ENCODE results near the gene FMNL1. TPM values are rescaled to one million over a fixed set of nuclear protein-coding genes. Genes with fewer than 3 reads are reported as not detected.
A peak's percentile ranks its signal among the peaks of the same experiment; 100 is the strongest.
"Not testable (repeated sequence)": the region's sequence is repeated elsewhere in the genome, so short reads cannot be mapped to it uniquely, and the experiment has no call there.

FMNL1 gene
- total RNA-seq, 1 donor from 2014 or later = 22.1 TPM

DNA sequence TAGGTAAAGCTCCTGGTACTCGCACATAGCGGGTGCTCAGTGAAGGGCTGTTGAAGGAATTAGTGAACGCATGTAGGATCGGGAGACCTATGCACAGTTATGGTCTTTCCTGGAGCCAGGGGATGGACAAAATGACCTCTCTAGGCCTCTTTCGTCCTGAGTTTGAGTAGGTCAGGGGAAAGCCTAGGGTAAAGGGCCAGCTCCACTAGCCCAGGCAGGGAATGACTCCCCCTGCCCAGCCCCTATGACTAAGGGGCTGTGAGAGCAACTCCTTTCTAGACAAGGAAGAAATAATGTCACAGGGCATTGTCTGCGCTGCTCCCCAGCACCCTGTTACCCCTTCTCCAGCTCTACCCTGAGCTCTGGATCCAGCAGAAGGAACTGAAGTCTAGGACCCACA is 24.6 kb upstream of the FMNL1 start:
- TF ChIP-seq POLR2A (IDR thresholded peaks at IDR 0.05) = no peak
- TF ChIP-seq POLR2AphosphoS5 (IDR thresholded peaks at IDR 0.05; ENCODE audit: insufficient read depth in 1 of 2, low read depth in 1 of 2) = no peak
- TF ChIP-seq, protein P1, sequence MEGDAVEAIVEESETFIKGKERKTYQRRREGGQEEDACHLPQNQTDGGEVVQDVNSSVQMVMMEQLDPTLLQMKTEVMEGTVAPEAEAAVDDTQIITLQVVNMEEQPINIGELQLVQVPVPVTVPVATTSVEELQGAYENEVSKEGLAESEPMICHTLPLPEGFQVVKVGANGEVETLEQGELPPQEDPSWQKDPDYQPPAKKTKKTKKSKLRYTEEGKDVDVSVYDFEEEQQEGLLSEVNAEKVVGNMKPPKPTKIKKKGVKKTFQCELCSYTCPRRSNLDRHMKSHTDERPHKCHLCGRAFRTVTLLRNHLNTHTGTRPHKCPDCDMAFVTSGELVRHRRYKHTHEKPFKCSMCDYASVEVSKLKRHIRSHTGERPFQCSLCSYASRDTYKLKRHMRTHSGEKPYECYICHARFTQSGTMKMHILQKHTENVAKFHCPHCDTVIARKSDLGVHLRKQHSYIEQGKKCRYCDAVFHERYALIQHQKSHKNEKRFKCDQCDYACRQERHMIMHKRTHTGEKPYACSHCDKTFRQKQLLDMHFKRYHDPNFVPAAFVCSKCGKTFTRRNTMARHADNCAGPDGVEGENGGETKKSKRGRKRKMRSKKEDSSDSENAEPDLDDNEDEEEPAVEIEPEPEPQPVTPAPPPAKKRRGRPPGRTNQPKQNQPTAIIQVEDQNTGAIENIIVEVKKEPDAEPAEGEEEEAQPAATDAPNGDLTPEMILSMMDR (IDR thresholded peaks at IDR 0.05) = no peak
- no peak for DNase-seq (ENCODE audit: extremely low spot score in 2 of 2)
- peaks cover 33% of the 10 kb centered on the region for H3K4me1 ChIP-seq
- no peaks in the 10 kb centered on the region for H3K36me3 ChIP-seq
- intact Hi-C loops (cut with DNase I) = loop anchor here (5.0 to 10.0 kb wide), 2 partner anchors 60 to 272 kb away; partner anchors contain the start of gene ACBD4
- no peaks in the 10 kb centered on the region for H3K27me3 ChIP-seq
- H3K9me3 ChIP-seq = no peaks in the 10 kb centered on the region
- H3K4me3 ChIP-seq = no peak overlapping the region
- H3K27ac ChIP-seq = peak overlapping the region; percentile 75

DNA sequence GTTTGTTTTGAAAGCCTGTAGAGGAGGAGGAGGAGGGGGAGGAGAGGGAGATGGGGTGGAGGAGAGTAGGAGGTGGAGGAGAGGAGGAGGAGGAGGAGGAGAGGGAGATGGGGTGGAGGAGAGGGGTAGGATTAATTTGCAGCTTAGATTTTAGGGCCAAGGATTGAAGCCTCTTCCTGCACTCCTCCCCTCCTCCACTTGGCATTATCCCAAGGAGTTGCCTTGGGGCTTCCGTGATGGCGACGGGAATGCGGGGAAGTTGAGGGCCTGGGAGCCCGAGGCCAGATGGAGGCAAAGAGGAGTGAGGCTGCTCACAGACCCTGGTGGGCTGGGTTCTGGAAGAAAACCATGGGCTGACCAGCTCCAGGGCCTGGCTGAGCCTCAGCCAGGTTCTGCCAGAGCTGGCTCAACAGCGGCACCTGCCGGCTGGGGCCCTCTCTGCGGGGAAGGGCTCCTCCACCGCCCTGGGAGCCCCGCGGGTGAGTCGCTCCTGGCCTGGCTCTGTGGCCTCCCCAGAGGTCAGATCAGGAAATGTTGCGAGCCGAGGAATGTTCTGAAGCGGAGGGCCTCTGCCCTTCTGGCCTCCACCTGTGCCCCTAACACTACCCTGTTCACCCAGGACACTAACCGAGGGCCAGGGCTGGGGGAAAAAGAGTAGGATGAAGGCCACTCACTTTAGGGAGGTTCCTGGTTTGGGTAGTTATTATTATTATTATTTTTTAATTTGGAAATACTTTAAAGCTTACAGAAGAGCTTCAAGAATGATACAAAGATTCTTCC is 23.9 kb upstream of the FMNL1 start:
- intact Hi-C loops (cut with DNase I) = loop anchor here (5.0 to 10.0 kb wide), 2 partner anchors 60 to 273 kb away; partner anchors contain the start of gene ACBD4
- no peaks in the 10 kb centered on the region for H3K9me3 ChIP-seq
- DNase-seq (ENCODE audit: extremely low spot score in 2 of 2) = no peak
- no peak overlapping the region for H3K4me3 ChIP-seq
- H3K27me3 ChIP-seq = no peaks in the 10 kb centered on the region
- TF ChIP-seq POLR2AphosphoS5 (IDR thresholded peaks at IDR 0.05; ENCODE audit: insufficient read depth in 1 of 2, low read depth in 1 of 2) (peak; percentile 59 to 80), POLR2A (IDR thresholded peaks at IDR 0.05) (no peak)
- TF ChIP-seq, protein P1 (IDR thresholded peaks at IDR 0.05) = peak; percentile 83 to 99 (median 99)
- H3K27ac ChIP-seq = peak overlapping the region; percentile 75
- H3K36me3 ChIP-seq = no peaks in the 10 kb centered on the region
- H3K4me1 ChIP-seq = peaks cover 33% of the 10 kb centered on the region

- Histone ChIP-seq H3K27ac (no peak overlapping the region), H3K9me3 (no peaks in the 10 kb centered on the region), H3K4me3 (no peak overlapping the region), H3K27me3 (no peaks in the 10 kb centered on the region), H3K36me3 (no peaks in the 10 kb centered on the region), H3K4me1 (peaks cover 33% of the 10 kb centered on the region)
- no peak for DNase-seq (ENCODE audit: extremely low spot score in 2 of 2)
- intact Hi-C loops (cut with DNase I) = no loop called here
- TF ChIP-seq POLR2AphosphoS5 (IDR thresholded peaks at IDR 0.05; ENCODE audit: insufficient read depth in 1 of 2, low read depth in 1 of 2) (no peak), POLR2A (IDR thresholded peaks at IDR 0.05) (no peak)
- TF ChIP-seq, protein P1 (IDR thresholded peaks at IDR 0.05) = no peak
Observed at GRCh38 chr17:45200701-45201100, 21.0 kb upstream of the FMNL1 start.

GRCh38 chr17:45201457-45201856 is 20.2 kb upstream of the FMNL1 start:
- Histone ChIP-seq H3K9me3 (no peaks in the 10 kb centered on the region), H3K36me3 (no peaks in the 10 kb centered on the region), H3K27ac (peak overlapping the region; percentile 15), H3K27me3 (no peaks in the 10 kb centered on the region), H3K4me3 (no peak overlapping the region), H3K4me1 (peaks cover 33% of the 10 kb centered on the region)
- intact Hi-C loops (cut with DNase I) = no loop called here
- no peak for DNase-seq (ENCODE audit: extremely low spot score in 2 of 2)
- TF ChIP-seq, protein P1 (IDR thresholded peaks at IDR 0.05) = no peak
- TF ChIP-seq POLR2A (IDR thresholded peaks at IDR 0.05) (no peak), POLR2AphosphoS5 (IDR thresholded peaks at IDR 0.05; ENCODE audit: insufficient read depth in 1 of 2, low read depth in 1 of 2) (no peak)

DNA sequence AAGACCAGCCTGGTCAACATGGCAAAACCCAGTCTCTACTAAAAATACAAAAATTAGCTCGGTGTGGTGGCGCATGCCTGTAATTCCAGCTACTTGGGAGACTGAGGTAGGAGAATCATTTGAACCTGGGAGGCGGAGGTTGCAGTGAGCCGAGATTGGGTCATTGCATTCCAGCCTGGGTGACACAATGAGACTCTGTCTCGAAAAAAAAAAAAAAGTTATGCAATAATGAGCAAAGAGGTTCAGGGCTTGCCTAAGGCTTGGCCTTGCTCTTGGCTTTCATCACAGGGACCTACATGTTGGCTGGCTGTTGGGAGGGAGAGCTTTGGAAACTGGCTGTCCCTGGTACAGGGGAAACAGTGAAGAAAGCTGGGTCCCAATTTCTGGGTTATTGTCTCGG is 19.8 kb upstream of the FMNL1 start:
- H3K27ac ChIP-seq = peak overlapping the region; percentile 15
- DNase-seq (ENCODE audit: extremely low spot score in 2 of 2); H3K9me3 ChIP-seq; H3K36me3 ChIP-seq; intact Hi-C loops (cut with DNase I); H3K27me3 ChIP-seq; H3K4me3 ChIP-seq: not testable (repeated sequence)
- H3K4me1 ChIP-seq = peaks cover 33% of the 10 kb centered on the region
